ENCODE data around the gene PTGR3.

The PTGR3 gene, protein sequence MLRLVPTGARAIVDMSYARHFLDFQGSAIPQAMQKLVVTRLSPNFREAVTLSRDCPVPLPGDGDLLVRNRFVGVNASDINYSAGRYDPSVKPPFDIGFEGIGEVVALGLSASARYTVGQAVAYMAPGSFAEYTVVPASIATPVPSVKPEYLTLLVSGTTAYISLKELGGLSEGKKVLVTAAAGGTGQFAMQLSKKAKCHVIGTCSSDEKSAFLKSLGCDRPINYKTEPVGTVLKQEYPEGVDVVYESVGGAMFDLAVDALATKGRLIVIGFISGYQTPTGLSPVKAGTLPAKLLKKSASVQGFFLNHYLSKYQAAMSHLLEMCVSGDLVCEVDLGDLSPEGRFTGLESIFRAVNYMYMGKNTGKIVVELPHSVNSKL

GRCh38 chr18:75209129-75209950, at the start of gene PTGR3:
Gene PTGR3 (minus strand): TSS chr18:75209139. CDS start chr18:75209058, 81 bp downstream.
- Histone ChIP-seq H3K9ac (ENCODE audit: low read length) (peak within 1 kb of the TSS; percentile 85), H3K36me3 (ENCODE audit: control insufficient read depth, insufficient read depth, low read length) (no peaks in the 10 kb centered on the region), H3K4me1 (ENCODE audit: control insufficient read depth, insufficient read depth, low read length) (peaks cover 23% of the 10 kb centered on the region), H3K4me3 (ENCODE audit: low read length) (peak within 1 kb of the TSS; percentile 77), H3K27me3 (ENCODE audit: control insufficient read depth, insufficient read depth, low read length) (no peaks in the 10 kb centered on the region), H3K9me3 (ENCODE audit: control insufficient read depth, low read length) (no peaks in the 10 kb centered on the region)

DNA sequence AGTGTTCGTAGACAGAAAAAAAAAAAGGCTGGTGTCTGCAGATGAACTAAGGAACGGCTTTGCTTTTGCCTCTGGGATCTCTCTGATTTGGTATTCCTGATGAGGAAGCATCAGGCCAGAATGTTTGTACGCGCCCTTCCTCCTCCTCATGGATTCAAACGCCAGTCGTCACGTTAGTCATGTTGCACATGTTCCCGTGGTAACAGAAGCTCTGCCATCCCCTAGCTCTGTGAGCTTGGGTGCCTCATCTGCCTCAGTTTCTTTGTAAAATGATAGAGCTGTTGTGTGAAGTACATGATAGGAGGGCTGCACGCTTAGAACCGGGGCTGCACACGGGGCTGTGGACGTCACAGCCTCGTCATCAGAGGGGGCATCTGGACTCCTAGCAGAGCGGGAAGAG, 48.7 kb upstream of the PTGR3 start:
- Histone ChIP-seq H3K4me3 (ENCODE audit: low read length) (no peak overlapping the region), H3K27me3 (ENCODE audit: control insufficient read depth, insufficient read depth, low read length) (no peaks in the 10 kb centered on the region), H3K9ac (ENCODE audit: low read length) (no peak overlapping the region), H3K36me3 (ENCODE audit: control insufficient read depth, insufficient read depth, low read length) (no peaks in the 10 kb centered on the region), H3K4me1 (ENCODE audit: control insufficient read depth, insufficient read depth, low read length) (no peaks in the 10 kb centered on the region), H3K9me3 (ENCODE audit: control insufficient read depth, low read length) (no peaks in the 10 kb centered on the region)

- H3K9ac ChIP-seq (ENCODE audit: low read length), result no peak overlapping the region
- H3K4me1 ChIP-seq (ENCODE audit: control insufficient read depth, insufficient read depth, low read length), result no peaks in the 10 kb centered on the region
- H3K36me3 ChIP-seq (ENCODE audit: control insufficient read depth, insufficient read depth, low read length), result no peaks in the 10 kb centered on the region
- no peaks in the 10 kb centered on the region for H3K27me3 ChIP-seq (ENCODE audit: control insufficient read depth, insufficient read depth, low read length)
- no peak overlapping the region for H3K4me3 ChIP-seq (ENCODE audit: low read length)
- H3K9me3 ChIP-seq (ENCODE audit: control insufficient read depth, low read length), result no peaks in the 10 kb centered on the region
These were observed 47.4 kb upstream of the PTGR3 start for GRCh38 chr18:75256376-75256775.

DNA sequence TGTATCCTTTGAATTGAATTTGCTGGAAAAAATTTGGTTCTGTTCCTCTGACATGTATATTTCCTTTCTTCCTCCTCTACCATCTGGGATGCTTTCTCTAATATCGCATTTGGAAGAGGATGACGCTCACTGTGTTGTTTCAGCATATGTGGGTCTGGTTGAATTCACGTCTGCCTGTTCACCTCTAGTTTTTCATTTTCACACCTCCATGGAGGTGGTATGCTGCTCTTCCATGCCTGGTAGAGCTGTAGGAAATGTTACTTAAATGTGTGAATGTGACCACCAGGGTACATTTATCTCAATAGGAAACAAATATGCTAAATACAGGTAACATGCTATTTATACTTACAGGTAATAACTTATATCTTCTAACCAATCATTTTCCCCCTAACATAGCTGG, 46.2 kb upstream of the PTGR3 start:
- Histone ChIP-seq H3K9ac (ENCODE audit: low read length) (no peak overlapping the region), H3K27me3 (ENCODE audit: control insufficient read depth, insufficient read depth, low read length) (no peaks in the 10 kb centered on the region), H3K4me1 (ENCODE audit: control insufficient read depth, insufficient read depth, low read length) (no peaks in the 10 kb centered on the region), H3K4me3 (ENCODE audit: low read length) (no peak overlapping the region), H3K36me3 (ENCODE audit: control insufficient read depth, insufficient read depth, low read length) (no peaks in the 10 kb centered on the region), H3K9me3 (ENCODE audit: control insufficient read depth, low read length) (no peaks in the 10 kb centered on the region)

- no peaks in the 10 kb centered on the region for H3K36me3 ChIP-seq (ENCODE audit: control insufficient read depth, insufficient read depth, low read length)
- H3K27me3 ChIP-seq (ENCODE audit: control insufficient read depth, insufficient read depth, low read length), result no peaks in the 10 kb centered on the region
- H3K9me3 ChIP-seq (ENCODE audit: control insufficient read depth, low read length), result no peaks in the 10 kb centered on the region
- H3K4me1 ChIP-seq (ENCODE audit: control insufficient read depth, insufficient read depth, low read length), result peaks cover 3% of the 10 kb centered on the region
- no peak overlapping the region for H3K9ac ChIP-seq (ENCODE audit: low read length)
- H3K4me3 ChIP-seq (ENCODE audit: low read length), result no peak overlapping the region
These were observed 44.8 kb upstream of the PTGR3 start for GRCh38 chr18:75253784-75254183.

DNA sequence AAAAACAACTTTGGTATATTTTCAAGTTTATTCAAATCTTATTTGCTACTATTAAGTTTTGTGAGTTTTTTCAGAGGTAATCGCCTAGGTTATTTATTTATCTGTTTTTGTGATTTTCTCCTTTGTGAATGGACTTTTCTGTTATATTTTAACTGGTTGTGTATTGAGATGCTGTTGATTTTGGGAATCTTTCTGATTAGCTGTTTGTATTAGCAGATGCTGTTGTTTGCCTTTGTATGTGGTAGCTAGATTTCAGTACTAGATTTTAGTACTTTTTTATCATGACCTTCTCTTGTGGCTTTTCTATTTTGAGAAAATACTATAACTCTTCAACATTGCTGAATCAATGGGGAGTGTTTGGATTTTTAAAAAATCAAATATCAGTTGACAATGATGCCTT, 44.1 kb upstream of the PTGR3 start:
- Histone ChIP-seq H3K4me1 (ENCODE audit: control insufficient read depth, insufficient read depth, low read length) (peaks cover 11% of the 10 kb centered on the region), H3K27me3 (ENCODE audit: control insufficient read depth, insufficient read depth, low read length) (no peaks in the 10 kb centered on the region), H3K4me3 (ENCODE audit: low read length) (no peak overlapping the region)

DNA sequence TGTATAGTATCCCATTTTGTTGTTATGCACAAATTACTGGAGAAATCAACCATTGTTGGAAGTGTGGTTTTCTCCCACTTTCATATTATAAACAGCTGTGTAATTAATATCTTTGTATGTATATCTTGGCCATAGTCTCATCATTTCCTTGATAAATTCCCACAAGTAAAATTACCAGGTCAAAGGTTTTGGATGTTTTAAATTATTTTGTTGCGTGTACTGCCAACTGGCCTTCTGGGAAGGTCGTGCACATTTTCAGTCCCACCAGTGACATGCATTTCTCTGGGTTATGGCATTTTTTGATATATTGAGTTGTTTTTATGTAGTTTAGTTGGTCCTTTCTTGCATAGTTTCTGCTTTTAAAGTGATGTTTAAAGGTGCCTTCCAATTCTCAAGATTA, 43.2 kb upstream of the PTGR3 start:
- Histone ChIP-seq H3K27me3 (ENCODE audit: control insufficient read depth, insufficient read depth, low read length) (no peaks in the 10 kb centered on the region), H3K4me1 (ENCODE audit: control insufficient read depth, insufficient read depth, low read length) (peaks cover 13% of the 10 kb centered on the region), H3K4me3 (ENCODE audit: low read length) (no peak overlapping the region), H3K36me3 (ENCODE audit: control insufficient read depth, insufficient read depth, low read length) (no peaks in the 10 kb centered on the region), H3K9ac (ENCODE audit: low read length) (no peak overlapping the region), H3K9me3 (ENCODE audit: control insufficient read depth, low read length) (no peaks in the 10 kb centered on the region)

More for the DNA sequence above, 44.1 kb upstream of the PTGR3 start:
- Histone ChIP-seq H3K36me3 (ENCODE audit: control insufficient read depth, insufficient read depth, low read length) (no peaks in the 10 kb centered on the region), H3K9ac (ENCODE audit: low read length) (no peak overlapping the region), H3K9me3 (ENCODE audit: control insufficient read depth, low read length) (no peaks in the 10 kb centered on the region)

DNA sequence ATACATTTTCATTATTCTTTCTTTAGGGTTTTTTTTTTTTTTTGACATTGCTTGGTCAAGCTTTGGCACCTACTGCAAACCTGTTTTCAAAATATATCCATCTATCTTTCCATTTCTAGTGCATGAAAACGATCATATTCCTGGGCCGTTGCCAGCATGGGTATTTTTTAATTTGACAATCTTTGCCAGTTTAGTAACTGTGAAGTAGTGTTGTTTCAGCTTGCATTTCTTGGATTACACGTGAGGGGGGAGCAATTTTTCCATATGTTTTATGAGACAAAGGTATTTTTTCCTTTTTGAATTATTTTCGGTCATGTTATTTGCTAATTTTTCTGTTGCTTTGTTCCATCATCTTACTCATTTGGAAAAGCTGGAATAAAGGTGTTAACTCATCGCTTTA, 42.5 kb upstream of the PTGR3 start:
- Histone ChIP-seq H3K36me3 (ENCODE audit: control insufficient read depth, insufficient read depth, low read length) (no peaks in the 10 kb centered on the region), H3K9ac (ENCODE audit: low read length) (no peak overlapping the region), H3K4me3 (ENCODE audit: low read length) (no peak overlapping the region), H3K4me1 (ENCODE audit: control insufficient read depth, insufficient read depth, low read length) (peaks cover 20% of the 10 kb centered on the region), H3K27me3 (ENCODE audit: control insufficient read depth, insufficient read depth, low read length) (no peaks in the 10 kb centered on the region), H3K9me3 (ENCODE audit: control insufficient read depth, low read length) (no peaks in the 10 kb centered on the region)

- no peaks in the 10 kb centered on the region for H3K36me3 ChIP-seq (ENCODE audit: control insufficient read depth, insufficient read depth, low read length)
- no peaks in the 10 kb centered on the region for H3K9me3 ChIP-seq (ENCODE audit: control insufficient read depth, low read length)
- no peak overlapping the region for H3K9ac ChIP-seq (ENCODE audit: low read length)
- H3K4me1 ChIP-seq (ENCODE audit: control insufficient read depth, insufficient read depth, low read length), result peaks cover 20% of the 10 kb centered on the region
- no peaks in the 10 kb centered on the region for H3K27me3 ChIP-seq (ENCODE audit: control insufficient read depth, insufficient read depth, low read length)
- H3K4me3 ChIP-seq (ENCODE audit: low read length), result no peak overlapping the region
These were observed 41.5 kb upstream of the PTGR3 start for GRCh38 chr18:75250471-75250821.

DNA sequence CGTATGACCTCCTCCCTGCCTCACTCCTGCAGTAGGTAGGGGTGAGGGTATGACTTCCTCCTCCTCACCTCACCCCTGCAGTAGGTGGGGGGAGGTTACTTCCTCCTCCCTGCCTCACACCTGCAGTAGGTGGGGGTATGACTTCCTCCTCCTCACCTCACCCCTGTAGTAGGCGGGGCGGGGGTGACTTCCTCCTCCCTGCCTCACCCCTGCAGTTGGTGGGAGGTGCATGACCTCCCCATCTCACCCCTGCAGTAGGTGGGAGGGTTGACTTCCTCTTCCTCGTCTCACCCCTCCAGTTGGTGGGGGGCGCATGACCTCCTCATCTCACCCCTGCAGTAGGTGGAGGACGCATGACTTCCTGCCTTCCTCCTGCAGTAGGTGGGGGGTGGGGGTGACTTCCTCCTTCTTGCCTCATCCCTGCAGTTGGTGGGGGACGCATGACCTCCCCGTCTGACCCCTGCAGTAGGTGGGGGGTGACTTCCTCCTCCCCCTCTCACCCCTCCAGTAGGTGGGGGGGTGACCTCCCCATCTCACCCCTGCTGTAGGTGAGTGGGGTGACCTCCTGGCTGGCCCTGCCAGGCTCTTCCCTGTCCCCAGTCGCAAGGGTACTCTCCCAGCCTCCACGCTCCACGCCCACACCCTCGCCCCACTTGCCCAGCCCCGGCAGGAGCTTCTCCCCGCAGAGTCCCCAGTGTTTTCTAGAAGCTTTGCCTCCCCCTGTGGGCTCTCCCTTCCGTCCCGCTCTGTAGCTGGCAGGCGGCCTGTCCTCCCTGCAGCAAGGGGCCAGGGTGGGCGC, 40.9 kb upstream of the PTGR3 start:
- H3K4me3 ChIP-seq (ENCODE audit: low read length), result no peak overlapping the region
- H3K27me3 ChIP-seq (ENCODE audit: control insufficient read depth, insufficient read depth, low read length), result no peaks in the 10 kb centered on the region
- no peaks in the 10 kb centered on the region for H3K9me3 ChIP-seq (ENCODE audit: control insufficient read depth, low read length)
- no peak overlapping the region for H3K9ac ChIP-seq (ENCODE audit: low read length)
- peaks cover 20% of the 10 kb centered on the region for H3K4me1 ChIP-seq (ENCODE audit: control insufficient read depth, insufficient read depth, low read length)
- no peaks in the 10 kb centered on the region for H3K36me3 ChIP-seq (ENCODE audit: control insufficient read depth, insufficient read depth, low read length)

DNA sequence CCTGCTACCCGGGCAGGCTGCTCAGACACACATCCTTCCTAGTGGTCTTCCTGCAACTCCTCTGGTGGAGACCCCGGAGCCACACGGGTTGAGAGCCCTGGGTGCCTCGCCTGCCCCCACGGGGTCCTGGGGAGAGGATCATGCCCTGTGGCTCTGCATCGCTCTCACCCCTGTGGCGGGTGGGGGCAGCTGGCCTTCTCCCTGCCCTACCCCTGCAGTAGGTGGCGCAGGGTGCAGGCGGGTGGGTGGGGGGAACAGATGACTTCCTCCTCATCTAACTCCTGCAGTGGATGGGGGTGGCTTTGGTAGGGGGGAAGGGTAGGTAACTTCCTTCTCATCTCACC, 40.2 kb upstream of the PTGR3 start:
- no peaks in the 10 kb centered on the region for H3K36me3 ChIP-seq (ENCODE audit: control insufficient read depth, insufficient read depth, low read length)
- H3K9ac ChIP-seq (ENCODE audit: low read length), result no peak overlapping the region
- H3K4me1 ChIP-seq (ENCODE audit: control insufficient read depth, insufficient read depth, low read length), result peaks cover 20% of the 10 kb centered on the region
- H3K27me3 ChIP-seq (ENCODE audit: control insufficient read depth, insufficient read depth, low read length), result no peaks in the 10 kb centered on the region
- H3K9me3 ChIP-seq (ENCODE audit: control insufficient read depth, low read length), result no peaks in the 10 kb centered on the region
- H3K4me3 ChIP-seq (ENCODE audit: low read length), result no peak overlapping the region

Measured in mucosa of stomach (tissue), 1 donor.